CMK (cell line): ENCODE measurements around the gene MXI1.

Source experiments
- DNase-seq: peaks from one replicate; pipeline ENCODE4 v3.0.0-alpha.2; 2010; ENCODE audit warnings: low read depth

Gene MXI1

GRCh38 chr10:110276603-110277002 is 69.2 kb downstream of the MXI1 start:
- no peak for DNase-seq

- DNase-seq = no peak
These were observed 70.2 kb downstream of the MXI1 start for GRCh38 chr10:110277591-110277990.

GRCh38 chr10:110278562-110279406 is 71.4 kb downstream of the MXI1 start:
- DNase-seq = no peak

- no peak for DNase-seq
These were observed 72.1 kb downstream of the MXI1 start for GRCh38 chr10:110279407-110279986.

GRCh38 chr10:110284262-110284661 is 76.9 kb downstream of the MXI1 start:
- no peak for DNase-seq

- DNase-seq = no peak
These were observed 78.1 kb downstream of the MXI1 start for GRCh38 chr10:110285501-110285900.

- DNase-seq = no peak
These were observed 79.4 kb downstream of the MXI1 start for GRCh38 chr10:110286841-110287240.

- DNase-seq = no peak
These were observed 89.6 kb downstream of the MXI1 start for GRCh38 chr10:110296966-110297365.

- DNase-seq = no peak
These were observed 93.1 kb downstream of the MXI1 start for GRCh38 chr10:110300486-110300986.

- no peak for DNase-seq
These were observed 96.3 kb downstream of the MXI1 start for GRCh38 chr10:110303681-110304080.

- no peak for DNase-seq
These were observed 97.0 kb downstream of the MXI1 start for GRCh38 chr10:110304394-110304779.

GRCh38 chr10:110304780-110305421 is 97.5 kb downstream of the MXI1 start, which contains the start of gene SMNDC1:
Gene SMNDC1 (minus strand): TSS chr10:110304920. CDS start chr10:110303587, 1,333 bp downstream.
- DNase-seq = peak; percentile 88

GRCh38 chr10:110305767-110306451 is 98.5 kb downstream of the MXI1 start:
- no peak for DNase-seq

- DNase-seq = no peak
These were observed 99.0 kb downstream of the MXI1 start for GRCh38 chr10:110306452-110306768.

- no peak for DNase-seq
These were observed 100.4 kb downstream of the MXI1 start for GRCh38 chr10:110307805-110308204.

- no peak for DNase-seq
These were observed 103.3 kb downstream of the MXI1 start for GRCh38 chr10:110310741-110311140.

- no peak for DNase-seq
These were observed 104.0 kb downstream of the MXI1 start for GRCh38 chr10:110311357-110311949.

- DNase-seq = no peak
These were observed 104.8 kb downstream of the MXI1 start for GRCh38 chr10:110312206-110312605.

GRCh38 chr10:110313674-110314073 is 106.3 kb downstream of the MXI1 start:
- DNase-seq = no peak

- no peak for DNase-seq
These were observed 110.8 kb downstream of the MXI1 start for GRCh38 chr10:110317866-110318850.
